HG03354 (cell line): ENCODE data around the gene PRELID3B.
A peak's percentile ranks its signal among the peaks of the same experiment; 100 is the strongest.

Source experiments
- ATAC-seq: cut with Tn5 transposase; IDR thresholded peaks from one replicate; pipeline ENCODE4 v1.9.1; 2021; ENCODE audit warnings: mild to moderate bottlenecking; ENCODE audit not compliant: unreplicated experiment, poor library complexity, severe bottlenecking

PRELID3B gene

DNA sequence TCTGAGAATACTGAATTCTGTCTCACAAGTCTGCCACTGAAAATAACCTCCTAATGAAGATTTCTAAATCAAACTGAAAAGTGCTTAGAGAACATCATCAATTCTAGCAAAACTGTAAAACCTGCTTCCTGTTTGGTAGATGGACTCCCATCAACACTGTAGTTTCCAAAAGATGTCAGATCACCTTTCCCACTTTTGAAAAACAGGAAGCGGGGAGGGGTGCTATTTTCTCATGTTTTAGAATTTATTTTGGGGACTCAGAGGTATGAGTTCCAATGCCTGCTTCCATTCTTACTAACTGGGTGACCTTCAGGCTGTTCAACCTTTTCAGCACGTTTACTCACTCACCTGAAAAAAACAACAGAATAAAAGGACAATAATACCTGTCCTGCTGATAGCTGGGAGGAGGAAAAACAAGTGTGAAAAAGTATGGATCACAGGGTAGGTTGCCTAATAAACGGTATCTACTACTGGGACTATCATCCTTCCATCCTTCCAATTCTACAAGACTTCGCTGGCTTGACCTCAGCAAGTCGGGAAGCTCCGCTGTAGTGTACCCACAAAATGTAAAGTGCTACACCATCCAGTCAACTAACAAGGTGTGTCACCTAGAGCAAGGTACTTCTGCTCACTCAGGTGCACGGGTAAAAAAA, 11.5 kb downstream of the PRELID3B start:
- no peak for ATAC-seq

DNA sequence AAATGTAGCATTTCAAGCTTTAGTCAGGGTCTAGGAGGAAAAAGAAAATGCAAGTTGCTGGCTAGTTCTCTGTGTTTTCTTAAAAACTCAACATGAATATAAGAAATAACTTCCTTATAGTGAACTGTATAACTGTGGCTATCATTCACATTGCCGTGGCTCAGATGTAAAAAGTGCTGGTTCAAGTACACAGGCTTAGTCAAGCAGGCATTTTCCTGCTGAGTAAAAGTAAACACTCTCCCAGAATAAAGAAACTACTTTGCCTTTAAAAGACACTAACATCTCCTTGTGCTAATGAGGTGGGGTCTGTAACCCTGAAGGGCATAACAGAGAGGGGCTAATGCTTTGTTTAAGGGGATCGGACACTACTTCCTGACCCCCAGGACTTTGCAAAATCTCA, 13.8 kb downstream of the PRELID3B start:
- ATAC-seq, result no peak

DNA sequence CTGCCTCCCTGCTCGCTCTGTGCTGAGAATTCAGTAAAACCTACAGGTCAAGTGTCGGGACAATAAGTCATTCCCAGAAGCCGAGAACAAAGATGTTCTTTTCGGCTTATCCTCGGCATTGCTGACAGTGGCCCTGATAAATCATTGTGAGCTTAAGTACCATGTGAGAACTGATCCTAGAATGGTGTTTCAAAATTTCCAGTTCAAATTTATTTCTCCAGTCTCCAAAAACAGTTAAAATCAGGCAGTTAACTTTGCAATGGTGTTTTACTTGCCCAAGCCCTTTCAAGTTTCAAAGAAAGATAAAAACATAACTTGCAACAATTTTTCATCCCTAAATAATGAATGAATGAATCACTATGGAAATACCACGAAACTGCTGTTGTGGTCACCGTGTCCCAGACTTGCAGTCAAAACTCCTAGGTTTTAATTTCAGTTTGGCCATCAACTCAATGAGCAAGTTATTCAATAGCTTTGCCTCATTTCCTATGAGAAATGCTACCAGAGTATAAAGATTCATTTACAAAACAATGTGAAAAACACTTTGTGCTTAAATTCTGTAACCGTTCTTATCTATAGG, 14.8 kb downstream of the PRELID3B start:
- no peak for ATAC-seq

DNA sequence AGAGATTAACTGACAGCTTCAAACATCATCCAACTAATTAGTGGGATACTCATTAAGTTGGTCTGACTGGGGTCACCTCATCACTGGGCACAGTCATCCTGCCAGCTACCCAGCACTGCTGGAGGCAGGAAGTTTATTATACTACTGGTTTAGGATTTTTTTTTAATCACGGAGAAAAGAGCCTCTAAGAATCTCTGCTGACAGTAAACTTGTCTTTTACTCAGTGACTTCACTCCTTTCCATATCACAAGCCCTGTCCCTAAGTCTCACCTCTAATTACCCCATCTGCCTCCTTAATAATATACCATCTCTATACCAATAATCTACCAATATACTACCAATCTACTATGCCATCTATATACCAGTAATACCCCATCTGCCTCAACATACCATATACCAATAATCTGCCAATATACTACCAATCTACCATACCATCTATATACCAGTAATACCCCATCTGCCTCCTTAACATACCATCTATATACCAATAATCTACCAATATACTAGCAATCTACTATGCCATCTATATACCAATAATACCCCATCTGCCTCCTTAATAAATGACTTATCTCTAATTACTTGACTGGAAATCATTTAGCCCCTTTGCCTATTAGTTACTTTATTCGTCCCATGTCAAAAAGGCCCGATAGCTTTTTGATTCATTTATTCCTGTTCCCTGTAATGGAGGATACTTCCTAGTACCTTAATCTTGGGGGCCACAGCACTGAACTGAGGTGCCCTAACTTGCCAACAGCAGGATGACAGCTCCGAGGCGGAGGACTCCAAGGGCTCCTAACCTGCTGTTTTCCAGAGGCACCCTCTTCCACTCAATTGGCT, 15.5 kb downstream of the PRELID3B start:
- ATAC-seq, result no peak

DNA sequence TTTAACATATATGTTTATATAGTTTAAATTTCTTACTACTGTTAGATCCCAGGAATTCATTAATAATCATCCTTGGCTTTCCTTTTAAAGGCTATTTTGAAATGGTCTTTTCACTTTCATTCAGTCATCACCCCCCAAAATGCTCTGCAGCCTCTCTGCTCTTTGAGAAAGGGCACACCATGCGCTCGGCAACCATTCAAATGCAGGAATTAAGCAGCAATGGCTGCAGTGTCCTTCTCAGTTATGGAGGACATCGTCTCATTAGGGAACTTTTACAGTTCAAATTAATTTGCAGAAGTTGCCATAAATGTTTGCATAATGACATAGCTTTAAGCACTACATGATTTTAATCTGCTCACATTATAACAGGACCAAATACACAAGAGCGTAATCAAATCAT, 17.1 kb downstream of the PRELID3B start:
- ATAC-seq, result no peak

DNA sequence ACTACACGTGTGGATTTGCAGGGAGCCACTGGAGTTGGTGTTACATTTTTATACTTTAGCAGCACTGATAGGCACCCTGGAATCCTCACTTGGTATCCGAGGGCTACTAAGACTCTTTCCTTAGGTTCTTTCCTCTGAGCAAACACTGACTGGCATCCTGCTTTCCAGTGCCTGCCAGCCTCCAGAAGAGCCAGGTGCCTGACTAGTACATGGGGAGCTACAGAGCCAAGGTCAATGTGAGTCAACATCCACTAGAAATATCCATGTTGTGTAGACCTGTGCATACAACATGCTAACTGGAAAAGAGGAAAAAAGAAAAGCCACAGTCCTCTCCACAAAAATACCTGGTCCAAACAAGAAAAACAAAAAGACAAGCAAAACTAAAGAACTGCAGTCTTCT, 17.5 kb downstream of the PRELID3B start:
- ATAC-seq, result no peak

DNA sequence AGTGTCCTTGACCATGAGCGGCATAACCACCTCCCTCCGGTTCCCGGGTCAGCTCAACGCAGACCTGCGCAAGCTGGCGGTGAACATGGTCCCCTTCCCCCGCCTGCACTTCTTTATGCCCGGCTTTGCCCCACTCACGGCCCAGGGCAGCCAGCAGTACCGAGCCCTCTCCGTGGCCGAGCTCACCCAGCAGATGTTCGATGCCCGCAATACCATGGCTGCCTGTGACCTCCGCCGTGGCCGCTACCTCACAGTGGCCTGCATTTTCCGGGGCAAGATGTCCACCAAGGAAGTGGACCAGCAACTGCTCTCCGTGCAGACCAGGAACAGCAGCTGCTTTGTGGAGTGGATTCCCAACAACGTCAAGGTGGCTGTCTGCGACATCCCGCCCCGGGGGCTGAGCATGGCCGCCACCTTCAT, 18.5 kb downstream of the PRELID3B start:
- ATAC-seq, result no peak

DNA sequence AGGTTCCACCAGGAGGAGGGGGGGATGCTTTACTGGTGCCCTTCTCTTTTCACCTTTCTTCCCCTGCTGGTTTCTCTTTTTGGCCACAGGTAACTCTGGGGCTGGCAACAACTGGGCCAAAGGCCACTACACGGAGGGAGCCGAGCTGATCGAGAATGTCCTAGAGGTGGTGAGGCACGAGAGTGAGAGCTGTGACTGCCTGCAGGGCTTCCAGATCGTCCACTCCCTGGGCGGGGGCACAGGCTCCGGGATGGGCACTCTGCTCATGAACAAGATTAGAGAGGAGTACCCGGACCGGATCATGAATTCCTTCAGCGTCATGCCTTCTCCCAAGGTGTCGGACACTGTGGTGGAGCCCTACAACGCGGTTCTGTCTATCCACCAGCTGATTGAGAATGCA, 19.0 kb downstream of the PRELID3B start:
- no peak for ATAC-seq

DNA sequence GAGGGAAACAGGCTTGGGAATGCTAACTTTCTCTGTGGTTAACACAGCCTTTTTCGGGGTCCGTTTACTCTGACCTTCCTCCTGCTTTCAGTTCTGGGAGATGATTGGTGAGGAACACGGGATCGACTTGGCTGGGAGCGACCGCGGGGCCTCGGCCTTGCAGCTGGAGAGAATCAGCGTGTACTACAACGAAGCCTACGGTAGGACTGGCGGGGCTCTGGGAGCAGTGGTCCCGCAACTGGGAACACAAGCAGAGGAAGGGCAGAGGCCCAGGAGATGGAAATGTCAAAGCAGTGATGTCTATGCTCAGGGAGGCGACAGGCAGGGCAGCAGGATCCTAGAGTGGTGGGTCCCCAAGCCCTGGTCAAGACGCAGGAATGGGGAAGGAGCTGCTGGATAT, 19.8 kb downstream of the PRELID3B start:
- ATAC-seq, result no peak

DNA sequence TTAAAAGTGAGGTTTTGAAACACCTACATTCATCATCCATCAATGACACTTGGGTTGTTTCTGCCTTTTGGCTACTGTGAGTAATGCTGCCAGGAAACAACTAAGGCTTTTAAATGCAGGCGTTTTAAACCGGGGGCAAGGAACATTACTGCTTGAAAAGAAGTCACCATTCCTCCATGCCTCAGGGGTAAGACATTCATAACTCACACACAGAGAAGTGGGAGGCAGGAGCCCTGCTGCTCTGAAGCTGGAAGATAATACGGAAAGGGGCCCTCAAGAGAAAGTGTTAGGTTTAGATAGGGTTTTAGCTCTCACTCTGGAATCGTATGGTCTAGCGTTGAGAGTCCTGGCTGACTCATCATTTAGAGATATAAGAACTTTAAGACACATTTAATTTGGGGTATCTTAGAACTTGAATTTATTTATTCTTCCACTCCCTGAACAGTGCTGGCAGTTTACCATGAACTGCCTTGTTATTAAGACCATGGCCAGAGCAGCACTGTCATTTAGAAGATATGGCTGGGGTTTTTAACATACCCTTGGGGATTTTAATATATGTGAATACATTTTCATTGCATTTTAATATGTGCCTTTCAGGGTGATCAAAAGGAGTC, 21.5 kb downstream of the PRELID3B start:
- ATAC-seq, result no peak

DNA sequence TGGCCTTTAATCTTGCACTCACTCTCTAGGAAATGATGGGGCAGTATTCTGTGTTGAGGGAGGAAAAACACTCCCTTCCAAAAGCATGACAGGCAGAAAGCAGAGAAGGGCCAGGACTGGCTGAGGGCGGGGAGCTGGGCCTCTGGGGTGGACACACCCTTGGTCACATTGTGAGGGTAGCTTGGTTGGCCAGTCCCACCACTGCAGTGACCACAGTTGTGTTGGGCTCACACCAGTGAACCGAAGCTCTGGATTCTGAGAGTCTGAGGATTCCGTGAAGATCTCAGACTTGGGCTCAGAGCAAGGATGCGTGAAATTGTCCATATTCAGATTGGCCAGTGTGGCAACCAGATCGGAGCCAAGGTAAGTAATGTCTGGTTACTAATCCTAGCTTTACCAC, 23.4 kb downstream of the PRELID3B start, which contains the start of gene TUBB1:
TSS of gene TUBB1 (plus strand) at position 213 of the 400 bp plus-strand sequence. CDS start at position 307, 94 bp downstream.
- no peak for ATAC-seq

DNA sequence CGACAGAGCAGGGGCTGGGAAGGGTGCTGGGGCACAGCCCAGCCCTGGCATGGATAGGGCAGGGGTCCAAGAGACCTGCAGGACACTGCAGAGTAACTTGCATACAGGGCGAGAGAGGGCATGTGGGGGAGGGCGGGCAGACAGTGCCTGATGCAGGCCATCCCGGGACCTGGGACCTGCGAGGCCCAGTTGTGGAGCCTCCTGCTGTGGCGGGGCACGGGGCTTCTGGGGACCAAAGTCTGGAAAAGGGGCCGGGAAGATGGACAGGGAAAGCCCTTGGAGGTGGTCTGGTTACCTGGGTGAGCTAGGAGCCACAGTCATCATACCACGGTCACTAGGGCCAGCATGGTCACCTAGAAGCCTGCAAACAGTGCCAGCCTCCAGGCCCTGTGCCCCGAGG, 23.8 kb downstream of the PRELID3B start:
- no peak for ATAC-seq

DNA sequence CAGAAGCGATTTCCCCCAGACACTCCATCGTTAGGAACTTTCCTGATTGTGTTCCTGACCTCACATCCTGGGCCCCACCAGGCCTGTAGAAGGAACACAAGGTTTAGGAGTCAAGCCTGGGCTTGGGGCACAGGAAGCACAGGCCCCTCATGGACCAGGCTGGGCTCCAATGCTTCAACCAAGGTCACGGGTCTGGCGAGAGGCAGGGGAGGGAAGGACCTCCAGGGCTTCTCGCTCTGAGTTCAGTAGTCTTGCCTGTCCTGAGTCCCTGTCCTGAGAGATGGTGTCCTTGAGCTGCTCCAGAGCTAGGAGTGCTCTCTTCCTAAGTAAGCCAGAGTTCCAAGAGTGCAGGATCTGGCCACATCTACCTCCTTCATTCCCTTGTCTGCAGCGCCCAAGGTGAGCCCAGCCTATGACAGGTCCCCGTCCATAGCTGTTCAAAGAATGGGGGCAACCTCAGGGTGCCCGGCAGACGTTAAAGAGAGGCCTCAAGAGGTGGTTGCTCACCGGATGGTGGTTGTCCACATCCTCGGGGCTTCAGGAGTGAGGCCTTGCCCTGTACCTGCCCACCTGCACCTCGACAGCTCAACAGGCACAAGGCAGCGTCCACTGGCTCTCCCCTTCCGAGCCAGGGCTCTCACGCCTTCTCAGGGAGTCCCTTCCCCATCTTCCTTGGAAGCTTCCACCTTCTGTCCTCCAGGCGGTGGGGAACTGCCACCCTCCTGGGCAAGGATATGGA, 24.9 kb downstream of the PRELID3B start:
- no peak for ATAC-seq

DNA sequence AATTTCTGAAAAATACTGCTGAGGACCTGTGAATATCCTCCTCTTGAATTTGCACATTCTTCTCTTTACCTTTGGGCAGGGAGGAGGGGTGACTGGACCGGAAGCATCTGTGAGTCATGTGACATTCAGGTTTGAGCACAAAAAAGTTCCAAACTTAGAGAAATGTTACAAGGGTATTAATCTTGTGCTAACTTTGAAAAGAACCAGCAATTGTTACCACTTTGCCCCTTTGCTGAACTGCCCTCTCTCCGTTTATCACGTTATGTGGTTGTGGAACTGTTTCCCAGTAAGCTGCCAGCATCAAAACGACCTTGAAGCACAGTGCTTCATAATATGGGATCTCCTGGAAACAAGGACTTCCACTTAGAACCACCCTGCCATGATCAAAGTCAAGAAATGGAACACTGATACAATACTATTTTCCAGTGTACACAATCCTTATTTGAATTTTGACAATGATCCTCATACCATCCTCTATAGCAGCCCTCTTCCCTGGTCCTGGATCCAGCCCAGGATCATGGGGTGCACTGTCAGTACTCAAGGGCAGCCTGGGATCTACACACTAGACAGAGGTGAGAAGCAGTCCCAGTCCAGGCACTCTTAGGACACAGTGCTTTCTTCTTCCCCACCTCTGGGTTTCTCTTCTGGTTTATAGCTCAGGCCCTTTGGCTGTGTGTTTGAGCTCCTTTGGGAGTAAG, 25.6 kb downstream of the PRELID3B start:
- peak; percentile 46 for ATAC-seq

DNA sequence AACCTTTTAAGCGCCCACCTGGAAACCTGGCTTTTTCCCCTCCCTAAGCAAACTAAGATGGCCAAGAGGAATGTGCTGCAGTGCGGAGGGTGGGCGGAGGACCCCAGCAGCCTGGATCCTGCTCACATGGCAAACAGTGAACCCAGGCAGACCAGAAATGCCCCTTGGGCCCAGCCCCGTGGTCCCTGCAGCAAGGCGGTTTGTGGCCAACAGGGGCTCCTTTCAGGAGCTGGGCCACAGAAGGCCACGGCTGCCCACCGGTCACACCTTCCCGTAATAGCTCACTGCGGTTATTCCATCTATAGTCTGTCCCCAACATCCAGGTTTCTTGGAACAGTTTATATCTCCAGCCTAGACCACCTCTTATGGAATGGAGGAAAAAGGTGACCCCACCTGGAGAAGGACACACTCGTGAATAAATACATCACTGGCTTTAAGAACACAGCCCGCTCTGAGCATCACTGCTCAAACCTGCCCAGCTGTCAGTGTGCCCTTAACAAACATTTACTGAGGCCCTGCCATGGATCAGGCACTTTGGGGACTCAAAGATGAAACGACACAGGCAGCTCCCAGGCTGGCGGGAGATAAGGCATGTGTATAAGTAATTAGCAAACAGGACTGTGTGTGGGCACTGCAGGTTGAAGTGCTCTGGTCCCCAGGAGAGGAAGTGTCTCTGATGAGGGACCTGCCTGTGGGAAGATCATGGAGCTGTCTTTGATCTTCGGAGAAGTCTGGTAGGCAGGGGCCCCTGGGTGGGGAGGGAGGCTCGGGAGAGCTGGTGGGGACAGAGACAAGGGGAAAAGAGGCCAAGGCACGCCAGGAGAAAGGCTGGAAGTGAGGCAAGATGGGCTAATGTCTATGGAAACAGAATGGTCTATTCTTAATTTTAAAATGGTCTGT, 26.5 kb downstream of the PRELID3B start:
- ATAC-seq, result no peak

DNA sequence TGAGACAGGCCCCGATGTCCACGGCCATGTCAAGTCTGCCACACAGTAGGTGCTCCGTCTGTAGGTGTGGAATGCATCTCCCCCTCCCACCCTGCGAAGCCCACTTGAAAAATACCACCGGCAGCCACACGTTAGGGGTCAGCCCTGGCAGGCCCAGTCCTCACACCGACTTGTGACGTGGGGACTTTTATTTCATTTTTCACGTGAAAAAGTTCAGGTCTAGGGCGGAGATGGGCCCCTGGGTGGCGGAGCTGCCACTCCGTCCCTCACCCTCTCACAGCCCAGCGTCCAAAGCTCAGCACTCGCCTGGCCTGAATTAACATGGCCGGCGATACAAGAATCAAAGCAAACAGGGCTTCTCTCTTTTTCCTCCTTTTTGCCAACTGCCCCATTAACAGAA, 27.2 kb downstream of the PRELID3B start:
- no peak for ATAC-seq

DNA sequence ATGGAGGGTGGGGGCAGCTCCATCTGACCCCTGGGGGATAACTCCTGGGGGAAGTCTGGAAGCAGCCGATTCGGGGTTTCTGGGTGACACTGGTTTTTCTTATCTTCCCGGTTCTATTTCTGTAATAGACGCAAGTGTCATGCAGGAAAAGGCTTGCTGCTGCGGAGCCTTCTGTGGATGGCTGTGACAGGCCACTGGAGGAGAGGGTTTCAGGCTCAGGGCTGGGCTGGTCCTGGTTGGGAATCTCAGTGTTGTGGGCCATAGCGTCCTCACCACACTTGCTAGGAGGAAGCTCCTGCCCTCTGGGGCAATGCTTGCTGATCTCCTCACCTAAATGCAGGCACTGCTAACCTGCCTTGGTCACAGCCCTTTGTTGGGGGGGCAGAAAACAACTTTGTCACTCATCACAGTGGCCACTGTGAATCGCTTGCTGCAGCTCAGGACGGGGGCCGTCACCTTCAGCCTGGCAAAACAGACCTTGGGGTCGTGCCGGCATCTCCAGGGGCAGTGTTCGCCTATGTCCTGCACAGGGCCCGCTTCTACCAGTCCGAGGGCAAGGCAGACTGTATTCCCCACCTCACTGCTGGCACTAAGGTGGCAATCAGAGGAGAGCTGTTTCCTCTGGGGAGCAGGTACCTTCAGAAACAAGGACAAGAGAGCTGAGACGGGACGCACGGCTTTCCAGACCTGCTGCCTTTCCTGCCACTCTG, 27.8 kb downstream of the PRELID3B start:
- no peak for ATAC-seq
